Fibroblast of villous mesenchyme (primary cell): ENCODE measurements around the gene PRKG2. TPM values are rescaled to one million over a fixed set of nuclear protein-coding genes. Genes with fewer than 3 reads are reported as not detected.
"Not testable (repeated sequence)": the region's sequence is repeated elsewhere in the genome, so short reads cannot be mapped to it uniquely, and the experiment has no call there.

Experiments
- DNase-seq: peaks from one replicate; pipeline ENCODE4 v3.0.0-alpha.2; 2010; ENCODE audit warnings: low read depth
- H3K4me3 ChIP-seq: 2 replicates; pipeline ENCODE4 v1.5.1; 2011; ENCODE audit warnings: low read depth, mild to moderate bottlenecking, low read length
- total RNA-seq: library from RNA; depleted of rRNA; stranded (reverse); fragments of >200 nt; gene quantifications from 2 replicates; pipeline ENCODE4 v1.2.3, GENCODE V29; 2012
- TF ChIP-seq, protein P1 (sequence below): IDR thresholded peaks from 2 replicates; pipeline ENCODE4 v1.5.1; 2012; ENCODE audit warnings: low read depth, mild to moderate bottlenecking, low read length; ENCODE audit not compliant: insufficient read depth

The PRKG2 gene
- total RNA-seq, 1 donor, result under 0.01 TPM

GRCh38 chr4:81227968-81228367 is 12.9 kb upstream of the PRKG2 start:
- TF ChIP-seq, protein P1, sequence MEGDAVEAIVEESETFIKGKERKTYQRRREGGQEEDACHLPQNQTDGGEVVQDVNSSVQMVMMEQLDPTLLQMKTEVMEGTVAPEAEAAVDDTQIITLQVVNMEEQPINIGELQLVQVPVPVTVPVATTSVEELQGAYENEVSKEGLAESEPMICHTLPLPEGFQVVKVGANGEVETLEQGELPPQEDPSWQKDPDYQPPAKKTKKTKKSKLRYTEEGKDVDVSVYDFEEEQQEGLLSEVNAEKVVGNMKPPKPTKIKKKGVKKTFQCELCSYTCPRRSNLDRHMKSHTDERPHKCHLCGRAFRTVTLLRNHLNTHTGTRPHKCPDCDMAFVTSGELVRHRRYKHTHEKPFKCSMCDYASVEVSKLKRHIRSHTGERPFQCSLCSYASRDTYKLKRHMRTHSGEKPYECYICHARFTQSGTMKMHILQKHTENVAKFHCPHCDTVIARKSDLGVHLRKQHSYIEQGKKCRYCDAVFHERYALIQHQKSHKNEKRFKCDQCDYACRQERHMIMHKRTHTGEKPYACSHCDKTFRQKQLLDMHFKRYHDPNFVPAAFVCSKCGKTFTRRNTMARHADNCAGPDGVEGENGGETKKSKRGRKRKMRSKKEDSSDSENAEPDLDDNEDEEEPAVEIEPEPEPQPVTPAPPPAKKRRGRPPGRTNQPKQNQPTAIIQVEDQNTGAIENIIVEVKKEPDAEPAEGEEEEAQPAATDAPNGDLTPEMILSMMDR, result no peak
- no peak for DNase-seq
- no peak overlapping the region for H3K4me3 ChIP-seq

- DNase-seq, result no peak
- TF ChIP-seq, protein P1, result no peak
- H3K4me3 ChIP-seq, result no peak overlapping the region
These were observed 12.1 kb upstream of the PRKG2 start for GRCh38 chr4:81227138-81227537.

DNA sequence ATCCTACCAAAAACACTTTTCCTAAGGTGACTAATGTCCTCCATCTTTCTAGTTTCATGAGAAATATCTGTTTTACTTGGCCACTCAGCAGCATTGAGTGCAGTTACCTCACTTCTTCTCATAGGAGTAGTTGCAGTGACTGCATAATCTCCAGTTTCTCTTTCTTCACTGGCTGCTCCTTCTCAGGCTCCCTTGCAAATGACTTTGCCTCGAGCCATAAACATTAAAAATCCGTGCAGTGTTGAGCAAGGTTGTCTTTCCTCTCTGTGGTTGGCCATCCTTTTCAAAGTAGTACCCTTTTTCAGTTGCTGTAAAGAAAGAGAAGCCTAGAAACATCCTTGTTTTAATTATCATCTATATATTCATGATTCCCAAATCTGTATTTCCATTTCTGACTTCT is 10.2 kb upstream of the PRKG2 start:
- TF ChIP-seq, protein P1, result no peak
- no peak for DNase-seq
- H3K4me3 ChIP-seq, result no peak overlapping the region

DNA sequence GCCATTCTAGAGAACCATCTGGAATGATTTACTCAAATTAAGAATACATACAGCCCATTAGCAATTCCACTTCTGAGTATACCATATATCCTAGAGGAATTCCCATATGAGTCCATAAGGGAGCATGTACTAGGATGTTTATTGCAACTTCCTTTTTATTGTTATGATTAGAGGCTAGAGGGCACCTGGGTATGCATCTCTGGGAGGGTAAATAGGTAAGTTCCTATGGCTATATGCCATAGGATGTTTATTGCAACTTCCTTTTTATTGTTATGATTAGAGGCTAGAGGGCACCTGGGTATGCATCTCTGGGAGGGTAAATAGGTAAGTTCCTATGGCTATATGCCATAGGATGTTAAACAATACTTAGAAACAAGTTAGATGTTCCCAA is 7.1 kb upstream of the PRKG2 start:
- H3K4me3 ChIP-seq, DNase-seq: not testable (repeated sequence)

- no peak for DNase-seq
- H3K4me3 ChIP-seq, result no peak overlapping the region
- TF ChIP-seq, protein P1, result no peak
These were observed 6.5 kb upstream of the PRKG2 start for GRCh38 chr4:81221303-81222081.

- TF ChIP-seq, protein P1, result no peak
- H3K4me3 ChIP-seq, result no peak overlapping the region
- DNase-seq, result no peak
These were observed 5.2 kb upstream of the PRKG2 start for GRCh38 chr4:81220271-81220670.

DNA sequence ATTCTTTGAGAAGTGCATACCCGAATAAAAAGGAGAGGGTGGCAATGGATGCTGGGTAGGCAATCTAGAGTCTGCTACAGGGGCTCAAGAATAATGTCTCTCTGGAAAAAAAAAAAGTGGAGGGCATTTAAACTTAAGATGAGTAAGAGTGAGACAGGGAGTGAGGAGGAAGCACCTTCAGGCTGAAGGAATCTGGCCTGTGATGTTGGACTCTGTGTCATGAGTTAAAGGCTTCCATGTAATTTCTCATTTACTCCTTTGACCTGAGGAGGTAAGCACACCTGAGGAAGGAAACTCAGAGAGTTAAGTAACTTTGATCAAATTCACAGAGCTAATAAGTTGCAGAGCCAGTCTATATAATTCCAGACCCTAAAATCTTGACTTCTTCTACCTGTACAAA is 3.2 kb upstream of the PRKG2 start:
- H3K4me3 ChIP-seq, result no peak overlapping the region
- TF ChIP-seq, protein P1, result no peak
- no peak for DNase-seq
